HepG2 (cell line): ENCODE data around the gene ARHGAP45. TPM values are rescaled to one million over a fixed set of nuclear protein-coding genes. Genes with fewer than 3 reads are reported as not detected.
A peak's percentile ranks its signal among the peaks of the same experiment; 100 is the strongest.

Experiments used
- JUND ChIP-seq: sonication (generic); formaldehyde crosslinking; IDR thresholded peaks from 2 replicates; pipeline ENCODE4 v1.8.0; 2022; ENCODE audit warnings: mild to moderate bottlenecking, missing genetic modification reagents
- LBX2 ChIP-seq: sonication (generic); formaldehyde crosslinking; IDR thresholded peaks from 2 replicates; pipeline ENCODE4 v1.5.0; 2020; ENCODE audit warnings: missing genetic modification reagents, mild to moderate bottlenecking, borderline replicate concordance
- MXD1 ChIP-seq: sonication (generic); formaldehyde crosslinking; IDR thresholded peaks from 2 replicates; pipeline ENCODE4 v1.4.0; 2020; ENCODE audit warnings: mild to moderate bottlenecking, missing genetic modification reagents
- MYPOP ChIP-seq: sonication (generic); formaldehyde crosslinking; IDR thresholded peaks from 2 replicates; pipeline ENCODE4 v1.8.1; 2023; ENCODE audit warnings: mild to moderate bottlenecking, moderate library complexity, missing genetic modification reagents
- NCOA2 ChIP-seq: sonication (generic); formaldehyde crosslinking; IDR thresholded peaks from 2 replicates; pipeline ENCODE4 v1.8.0; 2022; ENCODE audit warnings: inconsistent platforms
- POLR2A ChIP-seq, 2 experiments: IDR thresholded peaks; 2 replicates each; pipeline ENCODE4 v1.6.1; 2011; ENCODE audit warnings: low read depth in 2 of 2, low read length in 2 of 2, mild to moderate bottlenecking in 1 of 2, moderate library complexity in 1 of 2; ENCODE audit not compliant: insufficient read depth in 1 of 2
- REPIN1 ChIP-seq: sonication (generic); formaldehyde crosslinking; IDR thresholded peaks from 2 replicates; pipeline ENCODE4 v1.8.0; 2022; ENCODE audit warnings: missing genetic modification reagents, low read depth, mild to moderate bottlenecking, borderline replicate concordance
- RNF219 ChIP-seq: sonication (generic); formaldehyde crosslinking; IDR thresholded peaks from 2 replicates; pipeline ENCODE4 v1.5.0; 2020; ENCODE audit warnings: mild to moderate bottlenecking, missing genetic modification reagents
- SOX6 ChIP-seq, 2 experiments: fragments of 450-650 bp in 1 of 2; sonication (generic) in 1 of 2; formaldehyde crosslinking in 1 of 2; IDR thresholded peaks; 2 replicates each; pipeline versions ENCODE4 v1.4.0 to v1.6.1; 2017 to 2020; ENCODE audit warnings: antibody characterized with exemption in 1 of 2, mild to moderate bottlenecking in 1 of 2, missing genetic modification reagents in 1 of 2
- TAF1 ChIP-seq: sonication (generic); formaldehyde crosslinking; IDR thresholded peaks from 2 replicates; pipeline ENCODE4 v1.4.0; 2020; ENCODE audit warnings: missing genetic modification reagents
- ZNF430 ChIP-seq: sonication (generic); formaldehyde crosslinking; IDR thresholded peaks from 2 replicates; pipeline ENCODE4 v1.9.0; 2021; ENCODE audit warnings: mild to moderate bottlenecking, missing genetic modification reagents
- ZNF772 ChIP-seq: sonication (generic); formaldehyde crosslinking; IDR thresholded peaks from 2 replicates; pipeline ENCODE4 v1.5.0; 2020; ENCODE audit warnings: mild to moderate bottlenecking, missing genetic modification reagents
- ZNF800 ChIP-seq: sonication (generic); formaldehyde crosslinking; IDR thresholded peaks from 2 replicates; pipeline ENCODE4 v1.4.0; 2020; ENCODE audit warnings: missing genetic modification reagents
- ZNF878 ChIP-seq: sonication (generic); formaldehyde crosslinking; IDR thresholded peaks from 2 replicates; pipeline ENCODE4 v1.8.1; 2023; ENCODE audit warnings: mild to moderate bottlenecking, missing genetic modification reagents, moderate library complexity
- polyA plus RNA-seq, 8 experiments: library from polyadenylated mRNA; depleted of rRNA in 3 of 8; stranded (reverse) in 7 of 8; unstranded in 1 of 8; fragments of >200 nt; fragmentation: Illumina TruSeq in 4 of 8; extraction: Trizol in 4 of 8; gene quantifications; 2 replicates each; pipeline versions ENCODE4 v1.2.1 to v1.2.3, GENCODE V29; 2011 to 2016; ENCODE audit warnings: low read depth in 4 of 8, missing spikeins in 1 of 8, mixed read lengths in 1 of 8; ENCODE audit not compliant: insufficient read depth in 1 of 8
- total RNA-seq, 5 experiments: library from RNA; depleted of rRNA; stranded (reverse); fragments of >200 nt; fragmentation: Illumina TruSeq; extraction: Trizol; gene quantifications; 2 replicates each; pipeline ENCODE4 v1.2.3, GENCODE V29; 2016; ENCODE audit warnings: low read depth in 1 of 5
- TF ChIP-seq, protein P1 (sequence below): sonication (generic); formaldehyde crosslinking; IDR thresholded peaks from 2 replicates; pipeline ENCODE4 v1.5.0; 2020; ENCODE audit warnings: missing genetic modification reagents, mild to moderate bottlenecking, borderline replicate concordance
- TF ChIP-seq, protein P2 (sequence below): sonication (generic); formaldehyde crosslinking; IDR thresholded peaks from 2 replicates; pipeline ENCODE4 v1.5.1; 2020; ENCODE audit warnings: missing genetic modification reagents, mild to moderate bottlenecking, borderline replicate concordance
- TF ChIP-seq, protein P3 (sequence below): IDR thresholded peaks from 2 replicates; pipeline ENCODE4 v1.6.1; 2016; ENCODE audit warnings: missing compliant biosample characterization, missing genetic modification reagents, borderline replicate concordance

The ARHGAP45 gene
- total and polyA plus RNA-seq, 2 of the 13 experiments (the other 11 are each of a cell fraction or from before 2014, with no cell fraction given): 0.84 to 32.0 TPM

DNA sequence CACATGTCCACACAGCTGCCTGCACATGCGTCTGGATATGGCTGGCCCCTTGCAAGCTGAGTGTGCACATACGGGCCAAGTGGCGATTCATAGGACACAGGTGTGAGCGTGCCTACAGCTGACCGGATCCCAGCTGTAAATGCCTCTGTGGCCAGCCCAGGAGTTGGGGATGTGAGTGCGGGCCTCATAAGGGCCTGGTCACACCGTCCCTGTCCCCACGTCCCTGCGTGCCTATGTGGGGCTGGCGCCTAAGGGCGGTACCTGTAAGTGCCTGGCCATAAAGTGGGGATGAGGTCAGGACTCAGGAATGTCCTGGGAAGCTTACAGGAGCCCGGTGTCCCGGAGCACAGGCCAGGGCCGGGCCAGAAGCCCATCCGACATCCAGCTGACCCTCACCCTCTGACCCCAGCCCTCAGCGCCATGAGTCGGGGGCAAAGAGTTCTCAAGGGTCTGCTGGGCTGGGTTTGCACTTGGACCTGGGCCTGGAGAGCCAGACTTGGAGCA lies 1.3 kb upstream of the ARHGAP45 start (continued):
- no peak for TF ChIP-seq RNF219 (CRISPR knock-in tag)
- TF ChIP-seq ZNF878 (CRISPR knock-in tag): no peak
- TF ChIP-seq ZNF800 (CRISPR knock-in tag): no peak
- no peak for TF ChIP-seq LBX2 (CRISPR knock-in tag)
- no peak for TF ChIP-seq NCOA2 (CRISPR knock-in tag)
- TF ChIP-seq JUND (CRISPR knock-in tag): peak; percentile 60; the same call in 1 of the 2 replicates
- no peak for TF ChIP-seq MYPOP (CRISPR knock-in tag)
- TF ChIP-seq ZNF772 (CRISPR knock-in tag): no peak
- TF ChIP-seq ZNF430: no peak
- TF ChIP-seq, protein P1, sequence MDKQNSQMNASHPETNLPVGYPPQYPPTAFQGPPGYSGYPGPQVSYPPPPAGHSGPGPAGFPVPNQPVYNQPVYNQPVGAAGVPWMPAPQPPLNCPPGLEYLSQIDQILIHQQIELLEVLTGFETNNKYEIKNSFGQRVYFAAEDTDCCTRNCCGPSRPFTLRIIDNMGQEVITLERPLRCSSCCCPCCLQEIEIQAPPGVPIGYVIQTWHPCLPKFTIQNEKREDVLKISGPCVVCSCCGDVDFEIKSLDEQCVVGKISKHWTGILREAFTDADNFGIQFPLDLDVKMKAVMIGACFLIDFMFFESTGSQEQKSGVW: no peak
- TF ChIP-seq, protein P2, sequence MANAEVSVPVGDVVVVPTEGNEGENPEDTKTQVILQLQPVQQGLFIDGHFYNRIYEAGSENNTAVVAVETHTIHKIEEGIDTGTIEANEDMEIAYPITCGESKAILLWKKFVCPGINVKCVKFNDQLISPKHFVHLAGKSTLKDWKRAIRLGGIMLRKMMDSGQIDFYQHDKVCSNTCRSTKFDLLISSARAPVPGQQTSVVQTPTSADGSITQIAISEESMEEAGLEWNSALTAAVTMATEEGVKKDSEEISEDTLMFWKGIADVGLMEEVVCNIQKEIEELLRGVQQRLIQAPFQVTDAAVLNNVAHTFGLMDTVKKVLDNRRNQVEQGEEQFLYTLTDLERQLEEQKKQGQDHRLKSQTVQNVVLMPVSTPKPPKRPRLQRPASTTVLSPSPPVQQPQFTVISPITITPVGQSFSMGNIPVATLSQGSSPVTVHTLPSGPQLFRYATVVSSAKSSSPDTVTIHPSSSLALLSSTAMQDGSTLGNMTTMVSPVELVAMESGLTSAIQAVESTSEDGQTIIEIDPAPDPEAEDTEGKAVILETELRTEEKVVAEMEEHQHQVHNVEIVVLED: no peak
- no peak for TF ChIP-seq TAF1
- TF ChIP-seq, protein P3, sequence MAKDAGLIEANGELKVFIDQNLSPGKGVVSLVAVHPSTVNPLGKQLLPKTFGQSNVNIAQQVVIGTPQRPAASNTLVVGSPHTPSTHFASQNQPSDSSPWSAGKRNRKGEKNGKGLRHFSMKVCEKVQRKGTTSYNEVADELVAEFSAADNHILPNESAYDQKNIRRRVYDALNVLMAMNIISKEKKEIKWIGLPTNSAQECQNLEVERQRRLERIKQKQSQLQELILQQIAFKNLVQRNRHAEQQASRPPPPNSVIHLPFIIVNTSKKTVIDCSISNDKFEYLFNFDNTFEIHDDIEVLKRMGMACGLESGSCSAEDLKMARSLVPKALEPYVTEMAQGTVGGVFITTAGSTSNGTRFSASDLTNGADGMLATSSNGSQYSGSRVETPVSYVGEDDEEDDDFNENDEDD (CRISPR knock-in tag): no peak
- 0 out of 2 replicates have a peak, but pooled peaks have one; percentile 16 for TF ChIP-seq MXD1 (CRISPR knock-in tag)
- TF ChIP-seq SOX6 (IDR thresholded peaks at IDR 0.05): no peak
- TF ChIP-seq SOX6 (CRISPR knock-in tag; IDR thresholded peaks at IDR 0.05): no peak
- TF ChIP-seq REPIN1: no peak
- TF ChIP-seq POLR2A (IDR thresholded peaks at IDR 0.05; ENCODE audit: insufficient read depth in 1 of 2, low read depth in 2 of 2, low read length in 2 of 2): no peak
